H9 (cell line): ENCODE measurements around the gene MDFIC. TPM values are rescaled to one million over a fixed set of nuclear protein-coding genes. Genes with fewer than 3 reads are reported as not detected.

Experiments
- DNase-seq: peaks from one replicate; pipeline ENCODE4 v3.0.0-alpha.2; 2017
- H2AFZ ChIP-seq: one replicate; pipeline ENCODE4 v1.6.1; 2013; ENCODE audit warnings: mild to moderate bottlenecking, low read length, control low read depth, moderate library complexity
- H2AK5ac ChIP-seq: 2 replicates; pipeline ENCODE4 v1.6.1; 2013; ENCODE audit warnings: low read length, control low read depth, mixed read lengths; ENCODE audit not compliant: insufficient read length
- H2BK120ac ChIP-seq: one replicate; pipeline ENCODE4 v1.6.1; 2013; ENCODE audit warnings: low read depth, mild to moderate bottlenecking, low read length, control low read depth, inconsistent platforms; ENCODE audit not compliant: poor library complexity, severe bottlenecking
- H2BK12ac ChIP-seq: 2 replicates; pipeline ENCODE4 v1.6.1; 2013; ENCODE audit warnings: low read length, control low read depth, mixed read lengths, low read depth; ENCODE audit not compliant: insufficient read length
- H2BK15ac ChIP-seq: 2 replicates; pipeline ENCODE4 v1.6.1; 2013; ENCODE audit warnings: low read depth, low read length, control low read depth
- H2BK20ac ChIP-seq: one replicate; pipeline ENCODE4 v1.6.1; 2013; ENCODE audit warnings: low read depth, mild to moderate bottlenecking, low read length, control low read depth, inconsistent platforms; ENCODE audit not compliant: poor library complexity, severe bottlenecking
- H2BK5ac ChIP-seq: 2 replicates; pipeline ENCODE4 v1.6.1; 2013; ENCODE audit warnings: low read length, control low read depth, mixed read lengths; ENCODE audit not compliant: insufficient read length
- H3K14ac ChIP-seq: 2 replicates; pipeline ENCODE4 v1.6.1; 2013; ENCODE audit warnings: low read length, control low read depth; ENCODE audit not compliant: insufficient read depth
- H3K18ac ChIP-seq: 2 replicates; pipeline ENCODE4 v1.6.1; 2013; ENCODE audit warnings: low read depth, mild to moderate bottlenecking, mixed read lengths, low read length, control low read depth; ENCODE audit not compliant: insufficient read length
- H3K23ac ChIP-seq: 2 replicates; pipeline ENCODE4 v1.6.1; 2013; ENCODE audit warnings: low read length, control low read depth, mixed read lengths, low read depth; ENCODE audit not compliant: insufficient read length
- H3K23me2 ChIP-seq: 2 replicates; pipeline ENCODE4 v1.6.1; 2013; ENCODE audit warnings: low read depth, mild to moderate bottlenecking, mixed read lengths, low read length, control low read depth; ENCODE audit not compliant: insufficient read length, poor library complexity, severe bottlenecking
- H3K27ac ChIP-seq: 2 replicates; pipeline ENCODE4 v1.5.1; 2013; ENCODE audit warnings: low read length, control low read depth, mixed read lengths, low read depth; ENCODE audit not compliant: insufficient read length
- H3K27me3 ChIP-seq: 2 replicates; pipeline ENCODE4 v1.6.1; 2013; ENCODE audit warnings: low read length, control low read depth, inconsistent platforms; ENCODE audit not compliant: insufficient read depth
- H3K4ac ChIP-seq: 2 replicates; pipeline ENCODE4 v1.6.1; 2013; ENCODE audit warnings: low read depth, mild to moderate bottlenecking, control low read depth, inconsistent platforms, low read length, moderate library complexity
- H3K4me1 ChIP-seq: 2 replicates; pipeline ENCODE4 v1.6.1; 2013; ENCODE audit warnings: low read length, control low read depth, inconsistent platforms; ENCODE audit not compliant: insufficient read depth
- H3K4me2 ChIP-seq: 2 replicates; pipeline ENCODE4 v1.6.1; 2013; ENCODE audit warnings: low read length, control low read depth, mixed read lengths; ENCODE audit not compliant: insufficient read length, insufficient read depth
- H3K56ac ChIP-seq: 2 replicates; pipeline ENCODE4 v1.6.1; 2013; ENCODE audit warnings: low read depth, mild to moderate bottlenecking, mixed read lengths, low read length, control low read depth; ENCODE audit not compliant: insufficient read length
- H3K79me1 ChIP-seq: 2 replicates; pipeline ENCODE4 v1.6.1; 2013; ENCODE audit warnings: low read depth, mild to moderate bottlenecking, moderate library complexity, low read length, control low read depth, inconsistent platforms; ENCODE audit not compliant: insufficient read depth, poor library complexity, severe bottlenecking
- H3K79me2 ChIP-seq: 2 replicates; pipeline ENCODE4 v1.6.1; 2013; ENCODE audit warnings: low read length, control low read depth, inconsistent platforms; ENCODE audit not compliant: insufficient read depth
- H3K9ac ChIP-seq: 2 replicates; pipeline ENCODE4 v1.6.1; 2013; ENCODE audit warnings: low read length, control low read depth, mixed read lengths; ENCODE audit not compliant: insufficient read length; ENCODE audit errors: extremely low read depth
- H3K9me3 ChIP-seq: one replicate; pipeline ENCODE4 v1.6.1; 2013; ENCODE audit warnings: low read depth, low read length, inconsistent platforms; ENCODE audit not compliant: control insufficient read depth
- H3T11ph ChIP-seq: one replicate; pipeline ENCODE4 v1.6.1; 2013; ENCODE audit warnings: mild to moderate bottlenecking, low read length, control low read depth, inconsistent platforms
- H4K20me1 ChIP-seq: one replicate; pipeline ENCODE4 v1.6.1; 2013; ENCODE audit not compliant: control insufficient read depth, insufficient read length, insufficient read depth
- H4K5ac ChIP-seq: 2 replicates; pipeline ENCODE4 v1.6.1; 2013; ENCODE audit warnings: low read depth, mild to moderate bottlenecking, mixed read lengths, low read length, control low read depth; ENCODE audit not compliant: insufficient read length
- H4K8ac ChIP-seq: replicated peaks from 2 replicates; pipeline ENCODE4 v1.6.1; 2013; ENCODE audit warnings: low read length, control low read depth, mixed read lengths, low read depth; ENCODE audit not compliant: insufficient read length
- H4K91ac ChIP-seq: 2 replicates; pipeline ENCODE4 v1.6.1; 2013; ENCODE audit warnings: low read depth, mild to moderate bottlenecking, moderate library complexity, mixed read lengths, low read length, control low read depth; ENCODE audit not compliant: insufficient read length
- H3K27ac Mint-ChIP-seq, 3 experiments: 2 replicates in 2 of 3; 3 replicates in 1 of 3; pipeline ENCODE4 v1.8.0; 2020 to 2021; ENCODE audit warnings: mixed read lengths in 3 of 3, mild to moderate bottlenecking in 1 of 3, moderate library complexity in 1 of 3
- H3K27me3 Mint-ChIP-seq: 2 replicates; pipeline ENCODE4 v1.8.0; 2021; ENCODE audit warnings: low read depth, mild to moderate bottlenecking, moderate library complexity, mixed read lengths
- H3K36me3 Mint-ChIP-seq, 3 experiments: 2 replicates in 2 of 3; 3 replicates in 1 of 3; pipeline ENCODE4 v1.8.0; 2020 to 2021; ENCODE audit warnings: low read depth in 3 of 3, mixed read lengths in 3 of 3; ENCODE audit not compliant: insufficient read depth in 1 of 3
- H3K4me1 Mint-ChIP-seq, 2 experiments: 2 replicates each; pipeline ENCODE4 v1.8.0; 2020; ENCODE audit warnings: mixed read lengths in 2 of 2
- H3K4me3 Mint-ChIP-seq, 2 experiments: 2 replicates in 1 of 2; 3 replicates in 1 of 2; pipeline ENCODE4 v1.8.0; 2020 to 2021; ENCODE audit warnings: mild to moderate bottlenecking in 2 of 2, mixed read lengths in 2 of 2, moderate library complexity in 1 of 2
- H3K9me3 Mint-ChIP-seq, 2 experiments: 2 replicates in 1 of 2; 3 replicates in 1 of 2; pipeline ENCODE4 v1.8.0; 2020; ENCODE audit warnings: mild to moderate bottlenecking in 2 of 2, mixed read lengths in 2 of 2, moderate library complexity in 1 of 2
- CTCF ChIP-seq: fragments of 200-600 bp; sonication (generic); conservative IDR thresholded peaks from 3 replicates; pipeline ENCODE4 v1.8.0; 2021; ENCODE audit warnings: antibody characterized with exemption, mild to moderate bottlenecking
- WGBS: extraction: QIAGEN DNeasy Blood & Tissue Kit; methylation state at CpG from one replicate; pipeline ENCODE4 v1.1.7; 2013; ENCODE audit warnings: missing lambda C conversion rate, low lambda C conversion rate, mixed read lengths; ENCODE audit not compliant: insufficient read length; ENCODE audit errors: extremely low coverage; 5-methylcytosine and 5-hydroxymethylcytosine counted together
- total RNA-seq: library from RNA; stranded (reverse); gene quantifications from 2 replicates; pipeline ENCODE4 v1.2.1, GENCODE V29; 2021

MDFIC gene
- total RNA-seq, 1 experiment from 2014 or later: 2.0 TPM

- no peak for DNase-seq
- no peak overlapping the region for H2BK20ac ChIP-seq
- H4K20me1 ChIP-seq: no peaks in the 10 kb centered on the region
- H3K79me2 ChIP-seq: no peaks in the 10 kb centered on the region
- peaks cover 4% of the 10 kb centered on the region; the same call in 1 of the 2 replicates for H3K4me1 ChIP-seq
- H3K4me2 ChIP-seq: no peak overlapping the region
- H2BK5ac ChIP-seq: no peak overlapping the region
- H4K8ac ChIP-seq: no peak overlapping the region
- H3K4me1 Mint-ChIP-seq: peaks cover 8 to 18% of the 10 kb centered on the region in 2 experiments
- WGBS: no CpG with 5 or more reads among the region's 5 CpGs
- no peaks in the 10 kb centered on the region; the same call in 1 of the 2 replicates for H3K27me3 Mint-ChIP-seq
- no peak overlapping the region for H4K5ac ChIP-seq
- H3K4ac ChIP-seq: no peak overlapping the region
- no peaks in the 10 kb centered on the region for H3K23me2 ChIP-seq
- H3K9ac ChIP-seq: no peak overlapping the region
- no peak overlapping the region for H3K14ac ChIP-seq
- H3K27ac Mint-ChIP-seq: no peak overlapping the region
- H3T11ph ChIP-seq: no peak overlapping the region
- no peak overlapping the region for H3K18ac ChIP-seq
- no peak overlapping the region for H3K4me3 Mint-ChIP-seq
- no peak overlapping the region for H2AK5ac ChIP-seq
- H3K79me1 ChIP-seq: no peaks in the 10 kb centered on the region
- no peak overlapping the region for H2BK12ac ChIP-seq
- TF ChIP-seq CTCF: no peak
- H2BK120ac ChIP-seq: no peak overlapping the region
- no peaks in the 10 kb centered on the region for H3K9me3 Mint-ChIP-seq
- no peak overlapping the region for H2BK15ac ChIP-seq
- no peaks in the 10 kb centered on the region for H3K9me3 ChIP-seq
- no peaks in the 10 kb centered on the region for H3K27me3 ChIP-seq
- no peaks in the 10 kb centered on the region; a peak in 2 of 7 replicates for H3K36me3 Mint-ChIP-seq
- H4K91ac ChIP-seq: no peak overlapping the region
- no peak overlapping the region for H3K23ac ChIP-seq
- no peak overlapping the region for H3K27ac ChIP-seq
- no peak overlapping the region for H2AFZ ChIP-seq
- H3K56ac ChIP-seq: no peak overlapping the region
Measured at GRCh38 chr7:114941692-114942091, 19.8 kb downstream of the MDFIC start.
